MG63 (cell line): ENCODE results near the gene CAV1. TPM values are rescaled to one million over a fixed set of nuclear protein-coding genes. Genes with fewer than 3 reads are reported as not detected.

ENCODE experiments used
- DNase-seq: peaks from one replicate; pipeline ENCODE4 v3.0.0-alpha.2; 2020
- H3K27me3 ChIP-seq: fragments of 250-450 bp; sonication (Bioruptor Pico); 2 replicates; pipeline ENCODE4 v1.5.1; 2020; ENCODE audit warnings: mild to moderate bottlenecking, moderate library complexity
- H3K36me3 ChIP-seq: fragments of 250-450 bp; sonication (Bioruptor Pico); 2 replicates; pipeline ENCODE4 v1.5.1; 2020; ENCODE audit warnings: mild to moderate bottlenecking, moderate library complexity
- H3K4me3 ChIP-seq: fragments of 250-450 bp; sonication (Bioruptor Pico); 2 replicates; pipeline ENCODE4 v1.5.1; 2020; ENCODE audit warnings: mild to moderate bottlenecking, moderate library complexity
- H3K9me3 ChIP-seq: fragments of 250-450 bp; sonication (Bioruptor Pico); 2 replicates; pipeline ENCODE4 v1.5.1; 2020; ENCODE audit warnings: mild to moderate bottlenecking, moderate library complexity
- total RNA-seq: library from RNA; depleted of rRNA; stranded (reverse); fragments of >200 nt; shearing (Covaris generic); gene quantifications from 2 replicates; pipeline ENCODE4 v1.2.3, GENCODE V29; 2014; ENCODE audit warnings: low replicate concordance

Gene CAV1
- total RNA-seq, 1 experiment from 2014 or later, result 287 TPM

DNA sequence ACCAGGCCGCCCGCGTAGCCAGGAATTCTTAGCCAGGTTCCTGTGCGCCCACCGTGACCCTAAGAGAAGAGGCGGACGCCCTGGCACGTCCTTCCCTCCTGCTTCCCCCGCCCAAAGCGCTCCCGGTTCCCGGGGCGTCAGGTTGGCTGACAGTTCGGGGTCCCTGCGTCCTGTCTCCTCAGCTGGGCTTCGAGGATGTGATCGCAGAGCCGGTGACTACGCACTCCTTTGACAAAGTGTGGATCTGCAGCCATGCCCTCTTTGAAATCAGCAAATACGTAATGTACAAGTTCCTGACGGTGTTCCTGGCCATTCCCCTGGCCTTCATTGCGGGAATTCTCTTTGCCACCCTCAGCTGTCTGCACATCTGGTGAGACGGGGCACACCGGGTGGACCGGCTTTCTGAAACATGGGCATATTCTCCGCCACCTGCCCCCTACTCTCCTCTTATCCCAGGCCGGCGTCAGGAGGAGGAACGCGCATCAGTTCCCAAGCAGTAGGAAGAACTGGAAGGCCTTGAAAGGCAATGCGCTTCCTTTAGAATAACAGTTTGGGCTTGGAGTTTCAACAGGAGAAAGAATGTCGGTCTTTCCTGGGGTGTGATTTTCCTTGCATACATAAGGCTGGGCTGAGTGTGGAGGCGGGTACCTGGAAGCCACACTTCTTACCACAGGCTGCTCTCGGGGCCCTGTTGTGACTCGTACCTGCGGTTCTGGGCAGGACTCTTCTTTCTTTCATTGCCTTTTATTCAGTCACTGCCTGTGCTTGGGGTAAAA is 24.6 kb upstream of the CAV1 start:
- Histone ChIP-seq H3K27me3 (no peaks in the 10 kb centered on the region), H3K9me3 (no peaks in the 10 kb centered on the region), H3K36me3 (peaks cover 23% of the 10 kb centered on the region), H3K4me3 (peak overlapping the region; percentile 70)
- DNase-seq, result peak; percentile 22

DNA sequence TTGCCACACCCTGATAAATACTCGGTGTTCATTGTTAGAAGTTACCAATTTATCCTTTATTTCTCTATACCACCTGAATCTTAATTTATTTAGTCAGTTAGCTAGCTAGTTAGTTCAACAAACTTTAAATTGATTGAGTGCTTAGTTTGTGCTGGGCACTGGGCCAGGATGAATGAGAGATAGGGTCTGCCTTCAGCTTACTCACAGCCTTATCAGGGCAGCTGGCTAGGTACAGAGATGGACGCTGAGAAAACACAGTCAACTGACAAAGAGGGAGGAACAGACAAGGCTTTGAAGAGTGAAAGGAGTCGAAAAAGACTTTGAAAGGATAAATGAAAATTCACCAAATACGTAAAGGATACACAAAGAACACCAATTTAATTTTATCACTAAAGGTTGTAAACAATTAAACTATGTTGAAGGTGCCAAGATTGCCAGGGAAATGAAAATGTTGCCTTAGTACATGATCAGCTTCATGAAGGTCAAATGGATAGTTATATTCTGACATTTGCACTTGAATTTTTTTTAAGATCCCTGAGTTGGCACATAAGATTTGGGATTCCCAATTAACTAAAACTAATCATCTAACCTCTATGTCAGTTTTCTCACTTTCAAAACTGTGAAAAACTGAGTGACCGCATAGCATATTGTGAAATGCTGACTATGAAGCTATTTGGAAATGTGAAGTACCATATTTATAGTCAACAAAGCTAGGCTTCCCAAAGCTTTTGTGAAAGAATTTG is 23.2 kb upstream of the CAV1 start:
- Histone ChIP-seq H3K9me3 (no peaks in the 10 kb centered on the region), H3K4me3 (peak overlapping the region; percentile 70), H3K36me3 (peaks cover 36% of the 10 kb centered on the region), H3K27me3 (no peaks in the 10 kb centered on the region)
- DNase-seq, result no peak

DNA sequence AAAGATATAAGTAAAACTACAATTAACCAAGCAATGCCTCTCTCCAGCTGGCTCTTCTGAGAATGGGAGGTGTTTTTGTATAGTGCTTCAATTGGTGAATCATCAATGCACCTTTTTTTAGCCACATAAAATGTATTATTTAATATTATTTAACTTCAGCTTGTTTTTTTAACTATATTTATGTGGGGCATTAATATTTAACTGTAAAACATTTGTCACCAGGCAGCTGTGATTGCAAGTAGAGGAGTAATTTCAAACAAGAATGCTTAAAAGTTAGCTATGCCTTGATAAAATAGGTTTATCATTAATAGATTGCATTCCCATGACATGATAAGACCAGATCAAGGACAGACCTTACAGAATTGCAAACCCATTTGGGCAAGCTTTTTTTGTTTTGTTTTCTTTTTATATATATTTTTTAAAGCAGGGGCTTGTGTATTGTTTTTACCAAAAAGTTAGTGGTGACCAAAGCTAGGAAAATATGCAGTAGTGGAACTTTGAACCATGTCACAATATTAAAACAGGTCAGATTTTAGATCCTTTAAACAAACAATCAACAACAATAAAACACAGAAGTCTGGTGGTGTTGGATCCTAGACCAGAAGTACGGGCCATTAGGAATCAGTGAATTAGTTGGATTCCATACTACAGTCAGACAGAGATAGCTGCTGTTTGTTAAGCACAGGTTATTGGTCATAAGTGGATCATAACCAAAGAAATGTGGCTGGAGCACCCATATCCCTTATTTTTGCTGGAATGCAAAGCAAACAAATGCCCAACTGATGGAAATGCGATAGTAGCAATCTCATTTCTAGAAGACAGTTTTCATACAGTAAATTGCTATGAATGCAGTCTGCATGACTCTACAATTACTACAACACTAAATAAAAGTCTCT is 22.4 kb upstream of the CAV1 start:
- no peak for DNase-seq
- H3K27me3 ChIP-seq, result no peaks in the 10 kb centered on the region
- peaks cover 44% of the 10 kb centered on the region for H3K36me3 ChIP-seq
- H3K9me3 ChIP-seq, result no peaks in the 10 kb centered on the region
- no peak overlapping the region; the same call in 1 of the 2 replicates for H3K4me3 ChIP-seq

DNA sequence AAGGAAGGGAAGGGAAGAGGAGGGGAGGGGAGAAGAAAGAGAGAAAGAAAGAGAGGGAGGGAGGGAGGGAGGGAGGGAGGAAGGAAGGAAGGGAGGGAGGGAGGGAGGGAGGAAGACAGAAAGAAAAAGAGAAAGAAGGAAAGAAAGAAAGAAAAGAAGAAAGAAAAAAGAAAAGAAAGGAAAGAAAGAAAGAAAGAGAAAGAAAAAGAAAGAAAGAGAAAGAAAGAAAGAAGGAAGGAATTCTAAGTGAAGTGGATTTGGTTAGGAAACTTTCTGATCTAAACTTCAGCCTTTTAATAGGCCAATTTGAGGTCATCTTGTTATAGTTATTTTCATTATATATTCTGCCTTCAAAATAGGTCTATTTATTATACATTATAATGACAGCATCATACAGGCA is 21.0 kb upstream of the CAV1 start:
- no peak for DNase-seq
- Histone ChIP-seq H3K27me3 (no peaks in the 10 kb centered on the region), H3K4me3 (no peak overlapping the region), H3K36me3 (peaks cover 53% of the 10 kb centered on the region), H3K9me3 (no peaks in the 10 kb centered on the region)

DNA sequence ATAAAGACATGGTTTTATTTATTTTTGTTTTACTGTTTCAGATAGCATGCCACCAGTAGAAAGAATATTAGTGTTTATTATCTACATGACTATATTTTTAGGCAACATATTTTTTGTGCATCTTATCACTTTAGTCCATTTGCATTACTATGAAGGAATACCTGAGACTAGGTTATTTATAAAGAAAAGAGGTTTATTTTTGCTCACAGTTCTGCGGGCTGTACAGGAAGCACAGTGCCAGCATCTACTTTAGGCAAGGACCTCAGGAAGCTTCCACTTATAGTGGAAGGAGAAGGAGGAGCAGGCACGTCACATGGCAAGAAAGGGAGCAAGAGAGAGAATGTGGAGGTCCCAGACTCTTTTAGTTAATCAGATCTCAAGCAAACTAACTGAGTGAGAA is 19.6 kb upstream of the CAV1 start:
- no peaks in the 10 kb centered on the region for H3K9me3 ChIP-seq
- H3K36me3 ChIP-seq, result peaks cover 58% of the 10 kb centered on the region

DNA sequence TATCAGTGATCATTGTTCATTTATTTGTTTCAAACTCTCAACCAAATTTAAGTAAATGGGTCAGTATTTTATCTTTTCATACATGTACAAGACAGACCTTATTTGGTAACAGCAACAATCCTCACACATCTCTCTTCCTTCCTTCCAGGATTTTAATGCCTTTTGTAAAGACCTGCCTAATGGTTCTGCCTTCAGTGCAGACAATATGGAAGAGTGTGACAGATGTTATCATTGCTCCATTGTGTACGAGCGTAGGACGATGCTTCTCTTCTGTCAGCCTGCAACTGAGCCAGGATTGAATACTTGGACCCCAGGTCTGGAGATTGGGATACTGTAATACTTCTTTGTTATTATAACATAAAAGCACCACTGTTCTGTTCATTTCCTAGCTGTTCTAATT is 19.0 kb upstream of the CAV1 start:
- no peak for DNase-seq
- H3K27me3 ChIP-seq, result no peaks in the 10 kb centered on the region
- peaks cover 58% of the 10 kb centered on the region for H3K36me3 ChIP-seq
- H3K4me3 ChIP-seq, result no peak overlapping the region
- H3K9me3 ChIP-seq, result no peaks in the 10 kb centered on the region

More for the DNA sequence above, 19.6 kb upstream of the CAV1 start:
- Histone ChIP-seq H3K27me3 (no peaks in the 10 kb centered on the region), H3K4me3 (no peak overlapping the region)
- no peak for DNase-seq

DNA sequence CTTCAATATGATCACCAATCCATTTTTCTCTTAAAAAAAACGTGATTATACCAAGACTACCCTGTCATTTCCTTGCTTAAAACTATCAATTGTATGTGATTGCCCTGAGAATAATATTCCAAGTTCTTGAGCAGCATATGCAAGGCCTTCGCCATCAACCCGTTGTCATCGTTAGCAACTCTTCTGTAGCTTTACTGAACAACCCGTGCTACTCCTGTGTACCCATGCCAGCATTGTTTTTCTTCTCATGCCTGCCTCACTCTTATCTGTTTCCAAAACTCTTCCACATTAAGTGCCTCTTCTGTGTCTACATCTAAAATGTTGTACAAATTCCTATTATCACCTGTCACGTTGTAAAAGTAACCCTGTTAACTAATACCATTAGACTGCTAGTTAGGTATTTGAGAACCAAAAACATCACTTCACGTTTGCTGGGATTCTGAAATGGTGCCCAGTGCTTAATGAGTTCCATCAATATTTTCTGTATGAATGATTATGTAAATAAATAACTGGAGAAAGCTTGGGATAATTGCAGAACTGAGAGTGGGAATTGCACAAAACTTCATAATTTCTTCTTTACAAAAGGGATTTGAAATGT is 14.8 kb upstream of the CAV1 start:
- Histone ChIP-seq H3K27me3 (no peaks in the 10 kb centered on the region), H3K36me3 (peaks cover 37% of the 10 kb centered on the region), H3K9me3 (no peaks in the 10 kb centered on the region), H3K4me3 (no peak overlapping the region)
- no peak for DNase-seq

DNA sequence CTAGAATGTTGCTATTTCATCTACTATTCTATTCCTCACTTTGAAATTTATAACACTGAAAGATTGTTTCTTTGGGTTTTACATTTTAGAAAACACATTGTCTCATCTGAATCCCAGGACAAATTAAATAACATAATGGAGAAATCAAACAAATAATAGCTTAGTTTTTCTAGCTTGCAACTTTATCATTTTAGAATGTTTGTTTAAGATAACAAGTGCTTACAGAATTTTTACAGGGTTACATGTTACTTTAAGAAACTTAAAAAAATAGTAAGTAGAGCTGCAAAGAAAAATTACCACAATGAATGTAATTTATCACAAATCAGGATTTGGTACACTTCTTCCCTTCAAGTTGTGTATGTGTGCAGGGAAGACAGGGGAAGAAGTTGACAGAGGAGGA is 14.0 kb upstream of the CAV1 start:
- Histone ChIP-seq H3K4me3 (no peak overlapping the region), H3K36me3 (peaks cover 30% of the 10 kb centered on the region), H3K27me3 (no peaks in the 10 kb centered on the region), H3K9me3 (no peaks in the 10 kb centered on the region)
- no peak for DNase-seq

DNA sequence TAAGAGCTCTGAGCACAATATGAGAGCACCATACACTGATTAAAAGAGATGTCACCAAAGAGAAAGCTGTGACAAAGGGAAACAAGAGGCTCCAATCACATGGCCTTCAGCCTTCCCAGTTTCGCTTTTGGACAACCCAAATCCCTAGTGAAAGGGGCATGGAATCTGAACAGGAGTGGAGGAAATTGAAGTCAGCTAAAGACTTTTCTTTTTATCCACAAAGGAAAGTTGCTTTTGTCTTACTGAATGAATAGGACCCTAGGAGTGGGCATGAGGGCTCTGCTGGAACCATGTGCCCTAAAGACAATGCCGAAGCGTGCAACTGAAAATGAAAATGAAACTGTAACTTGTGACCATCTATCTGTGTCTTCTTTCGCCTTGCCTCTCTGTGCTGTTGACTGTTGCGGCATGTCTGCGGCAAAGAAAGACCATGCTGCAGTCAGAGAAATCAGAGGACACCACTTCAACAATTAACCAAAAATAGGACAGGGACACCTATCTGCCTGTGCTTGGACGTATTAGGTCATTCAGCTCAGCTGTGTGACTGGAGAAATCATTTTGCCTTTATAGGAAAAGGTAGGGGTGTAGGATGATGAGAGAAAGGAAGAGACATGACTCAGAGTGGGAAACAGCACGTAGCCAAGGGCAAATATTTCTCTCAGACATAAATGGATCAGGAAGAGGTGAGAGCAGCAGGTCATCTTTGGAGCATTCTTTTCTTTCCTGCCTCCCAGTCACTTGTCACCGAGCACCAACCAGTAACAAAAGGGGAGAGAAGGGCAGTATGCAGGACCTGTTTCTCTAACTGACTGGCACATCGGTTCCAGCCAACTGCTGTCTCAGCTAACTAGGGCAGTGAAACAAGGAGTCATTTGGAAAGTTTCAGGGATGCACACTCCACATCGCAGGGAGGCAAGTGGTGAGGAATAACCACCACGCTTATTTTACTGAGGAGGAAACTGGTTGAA is 13.0 kb upstream of the CAV1 start:
- H3K9me3 ChIP-seq, result no peaks in the 10 kb centered on the region
- H3K4me3 ChIP-seq, result peak overlapping the region; percentile 50
- peak; percentile 41 for DNase-seq
- H3K36me3 ChIP-seq, result peaks cover 20% of the 10 kb centered on the region
- H3K27me3 ChIP-seq, result no peaks in the 10 kb centered on the region

DNA sequence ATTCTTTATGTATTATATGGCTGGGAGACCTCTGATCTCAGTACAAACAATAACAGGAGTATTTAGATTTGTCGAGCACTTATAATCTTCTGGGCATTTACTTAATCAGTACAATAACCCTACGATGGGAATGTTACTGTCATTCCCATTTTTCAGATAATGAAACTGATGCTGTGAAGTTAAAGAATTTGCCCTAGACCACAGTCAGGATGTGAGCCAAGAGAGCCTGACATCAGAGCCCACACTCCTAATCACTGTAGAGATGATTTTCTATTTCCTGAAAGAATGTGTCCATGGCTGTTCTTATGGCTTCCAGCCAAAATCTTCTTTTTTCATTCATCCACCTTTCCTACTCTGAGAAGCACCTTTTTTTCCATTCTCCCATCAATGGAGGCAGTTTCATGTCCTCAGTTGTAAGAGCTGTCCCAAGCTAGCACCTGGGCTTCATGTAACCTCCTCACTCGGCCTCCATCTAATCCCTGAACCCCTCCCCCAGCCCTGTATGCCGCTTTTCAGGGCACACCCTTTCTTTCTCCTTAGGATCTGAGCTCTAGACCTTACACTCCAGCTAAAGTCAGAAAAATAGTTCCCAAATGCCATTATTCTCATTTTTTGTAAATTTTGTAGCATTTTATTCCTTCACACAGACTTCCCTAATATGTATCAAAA is 12.2 kb upstream of the CAV1 start:
- DNase-seq, result peak; percentile 17
- Histone ChIP-seq H3K4me3 (peak overlapping the region; percentile 50), H3K36me3 (peaks cover 14% of the 10 kb centered on the region), H3K9me3 (no peaks in the 10 kb centered on the region), H3K27me3 (no peaks in the 10 kb centered on the region)

DNA sequence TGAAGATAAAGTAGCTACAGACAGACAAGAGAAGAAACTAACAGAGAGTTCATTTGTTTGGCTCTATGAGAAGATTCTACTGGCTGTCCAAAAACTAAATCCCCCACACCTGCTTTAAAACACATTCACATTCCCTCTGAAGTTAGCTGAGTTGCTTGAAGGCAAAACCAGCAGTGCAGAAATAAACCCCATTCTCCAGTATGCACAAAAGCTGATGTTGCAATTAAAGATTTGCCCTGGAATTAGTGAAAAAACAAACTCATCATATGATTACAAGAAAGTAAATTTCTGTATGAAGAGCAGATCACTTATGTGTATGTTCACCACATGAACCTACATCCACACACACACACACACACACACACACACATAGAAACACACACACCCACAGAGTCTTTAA is 9.3 kb upstream of the CAV1 start:
- no peaks in the 10 kb centered on the region for H3K9me3 ChIP-seq
- no peaks in the 10 kb centered on the region for H3K36me3 ChIP-seq
- H3K4me3 ChIP-seq, result no peak overlapping the region
- DNase-seq, result no peak
- H3K27me3 ChIP-seq, result no peaks in the 10 kb centered on the region

DNA sequence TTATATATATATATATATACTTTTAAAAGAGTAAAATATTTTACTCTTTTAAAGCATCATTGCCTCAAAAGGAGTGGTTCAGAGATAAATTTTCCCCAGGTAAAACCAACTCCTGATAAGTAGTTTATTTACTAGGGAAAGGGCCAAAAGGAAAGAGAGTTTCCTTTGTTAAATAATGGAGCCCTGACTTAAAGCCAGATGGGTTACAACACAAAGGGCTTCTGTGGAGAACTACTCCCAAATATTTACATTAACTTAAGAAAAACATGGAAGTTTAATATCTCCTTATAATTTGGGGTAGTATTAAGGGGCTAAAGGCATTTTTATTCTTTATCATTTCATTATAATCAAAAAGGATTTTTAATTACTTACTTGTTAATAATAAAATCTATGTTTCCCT is 8.5 kb upstream of the CAV1 start:
- Histone ChIP-seq H3K9me3 (no peaks in the 10 kb centered on the region), H3K4me3 (no peak overlapping the region), H3K36me3 (no peaks in the 10 kb centered on the region), H3K27me3 (no peaks in the 10 kb centered on the region)
- DNase-seq, result no peak

DNA sequence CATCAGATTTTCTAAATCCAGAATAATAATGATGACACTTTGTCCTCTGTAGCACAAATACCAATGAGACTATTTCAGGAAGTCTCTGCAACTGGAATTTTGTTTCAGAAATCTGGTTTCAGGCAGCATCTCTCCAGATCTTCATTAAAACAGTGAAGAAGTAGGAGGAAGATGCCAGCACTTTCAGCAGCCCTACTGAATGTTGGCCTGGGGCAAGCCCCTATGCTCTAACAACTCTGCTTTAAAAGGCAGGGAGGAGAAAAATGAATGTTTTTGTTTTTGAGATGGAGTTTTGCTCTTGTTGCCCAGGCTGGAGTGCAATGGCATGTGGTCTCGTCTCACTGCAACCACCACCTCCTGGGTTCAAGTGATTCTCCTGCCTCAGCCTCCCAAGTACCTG is 7.2 kb upstream of the CAV1 start:
- no peak for DNase-seq
- Histone ChIP-seq H3K4me3 (no peak overlapping the region), H3K27me3 (no peaks in the 10 kb centered on the region)

DNA sequence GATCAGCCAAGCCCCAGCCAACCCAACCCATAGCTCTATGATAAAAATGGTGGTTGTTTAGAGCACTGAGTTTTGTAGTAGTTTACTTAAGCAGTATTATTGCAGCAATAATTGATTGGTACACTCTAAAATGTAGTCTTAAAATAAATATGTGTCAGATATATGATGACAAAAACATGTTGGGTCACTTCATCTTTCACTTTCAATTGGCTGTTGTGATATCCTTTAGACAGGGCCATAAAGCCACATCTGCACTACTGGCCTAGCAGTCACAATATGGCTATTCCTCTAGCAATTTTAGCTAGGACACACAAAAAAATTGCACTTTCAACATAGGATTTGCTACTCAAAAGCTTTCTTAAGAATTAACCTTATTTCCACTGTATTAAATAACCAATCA is 5.9 kb upstream of the CAV1 start:
- Histone ChIP-seq H3K36me3 (no peaks in the 10 kb centered on the region), H3K27me3 (no peaks in the 10 kb centered on the region), H3K9me3 (no peaks in the 10 kb centered on the region), H3K4me3 (no peak overlapping the region)
- no peak for DNase-seq

More for the DNA sequence above, 7.2 kb upstream of the CAV1 start:
- H3K36me3 ChIP-seq, result no peaks in the 10 kb centered on the region
- H3K9me3 ChIP-seq, result no peaks in the 10 kb centered on the region

DNA sequence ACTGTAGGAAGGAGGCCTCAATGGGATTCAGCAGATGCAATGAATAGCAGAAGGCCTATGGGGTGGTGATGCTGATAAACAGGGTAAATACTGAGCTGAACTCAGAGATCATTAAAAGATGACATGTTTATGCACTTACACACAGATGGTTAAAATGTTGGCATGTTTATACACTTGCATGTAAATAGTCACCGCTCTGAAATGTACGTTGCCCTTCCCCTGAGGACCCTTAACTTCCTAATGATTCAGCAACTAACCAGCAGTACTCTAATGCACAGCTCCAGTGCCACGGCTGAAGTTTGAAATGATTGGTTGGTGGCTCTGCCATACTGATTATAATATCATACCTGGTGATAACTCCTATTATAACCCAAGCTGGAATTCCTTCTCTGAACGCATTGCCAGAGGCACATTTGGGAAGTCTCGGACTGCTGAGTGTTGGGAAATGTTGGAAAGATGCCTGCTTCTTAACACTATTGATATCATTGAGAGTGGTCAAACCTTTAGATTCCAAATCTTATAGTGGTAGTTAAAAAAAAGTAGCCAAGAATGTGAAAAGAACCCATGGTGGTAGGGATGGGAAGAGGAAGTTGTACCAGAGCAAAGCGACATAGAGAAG is 3.7 kb upstream of the CAV1 start:
- no peak for DNase-seq
- Histone ChIP-seq H3K4me3 (no peak overlapping the region), H3K9me3 (no peaks in the 10 kb centered on the region), H3K36me3 (no peaks in the 10 kb centered on the region; the same call in 1 of the 2 replicates), H3K27me3 (no peaks in the 10 kb centered on the region)
